ENCODE measurements around the gene SDR9C7.
"Not testable (repeated sequence)": the region's sequence is repeated elsewhere in the genome, so short reads cannot be mapped to it uniquely, and the experiment has no call there.

Gene SDR9C7

GRCh38 chr12:56914256-56914655, 20.0 kb downstream of the SDR9C7 start:
- no peak for DNase-seq

GRCh38 chr12:56909403-56909802, 24.8 kb downstream of the SDR9C7 start:
- DNase-seq = not testable (repeated sequence)

- no peak for DNase-seq
Measured at GRCh38 chr12:56908136-56908535, 26.1 kb downstream of the SDR9C7 start.

- DNase-seq = no peak
Measured at GRCh38 chr12:56905852-56906251, 28.4 kb downstream of the SDR9C7 start.

- no peak for DNase-seq
Measured at GRCh38 chr12:56903374-56903773, 30.8 kb downstream of the SDR9C7 start.

GRCh38 chr12:56901313-56901712, 32.9 kb downstream of the SDR9C7 start:
- not testable (repeated sequence) for DNase-seq

GRCh38 chr12:56900583-56900982, 33.6 kb downstream of the SDR9C7 start:
- no peak for DNase-seq

GRCh38 chr12:56898938-56899337, 35.3 kb downstream of the SDR9C7 start:
- DNase-seq = no peak

- DNase-seq = no peak
Measured at GRCh38 chr12:56897844-56898361, 36.3 kb downstream of the SDR9C7 start.

- DNase-seq = no peak
Measured at GRCh38 chr12:56896082-56896481, 38.1 kb downstream of the SDR9C7 start.

- no peak for DNase-seq
Measured at GRCh38 chr12:56894698-56895368, 39.4 kb downstream of the SDR9C7 start.

- not testable (repeated sequence) for DNase-seq
Measured at GRCh38 chr12:56891885-56892284, 42.3 kb downstream of the SDR9C7 start.

GRCh38 chr12:56886319-56886718, 47.9 kb downstream of the SDR9C7 start:
- no peak for DNase-seq

- no peak for DNase-seq
Measured at GRCh38 chr12:56885316-56885715, 48.9 kb downstream of the SDR9C7 start.

GRCh38 chr12:56884421-56884820, 49.8 kb downstream of the SDR9C7 start:
- no peak for DNase-seq

- DNase-seq = not testable (repeated sequence)
Measured at GRCh38 chr12:56882407-56882806, 51.8 kb downstream of the SDR9C7 start.

GRCh38 chr12:56880125-56880992, 53.8 kb downstream of the SDR9C7 start:
- no peak for DNase-seq

GRCh38 chr12:56879240-56880124, 54.7 kb downstream of the SDR9C7 start:
- not testable (repeated sequence) for DNase-seq

- no peak for DNase-seq
Measured at GRCh38 chr12:56878010-56878339, 56.2 kb downstream of the SDR9C7 start.

- no peak for DNase-seq
Measured at GRCh38 chr12:56877195-56878009, 56.8 kb downstream of the SDR9C7 start.

GRCh38 chr12:56874821-56875220, 59.4 kb downstream of the SDR9C7 start:
- no peak for DNase-seq

GRCh38 chr12:56873382-56873781, 60.8 kb downstream of the SDR9C7 start:
- DNase-seq = no peak

Measured in stimulated activated CD4-positive, alpha-beta T cell treated with anti-CD3 and anti-CD28 coated beads, Interleukin-4, amount 100 ng/mL, for 4 hours (primary cell).